GM19438 (cell line): ENCODE results near the gene LIN28B.
"Not testable (repeated sequence)": the region's sequence is repeated elsewhere in the genome, so short reads cannot be mapped to it uniquely, and the experiment has no call there.

Experiments
- ATAC-seq: cut with Tn5 transposase; IDR thresholded peaks from one replicate; pipeline ENCODE4 v1.9.1; 2021; ENCODE audit warnings: low read depth; ENCODE audit not compliant: unreplicated experiment

The LIN28B gene, protein sequence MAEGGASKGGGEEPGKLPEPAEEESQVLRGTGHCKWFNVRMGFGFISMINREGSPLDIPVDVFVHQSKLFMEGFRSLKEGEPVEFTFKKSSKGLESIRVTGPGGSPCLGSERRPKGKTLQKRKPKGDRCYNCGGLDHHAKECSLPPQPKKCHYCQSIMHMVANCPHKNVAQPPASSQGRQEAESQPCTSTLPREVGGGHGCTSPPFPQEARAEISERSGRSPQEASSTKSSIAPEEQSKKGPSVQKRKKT

DNA sequence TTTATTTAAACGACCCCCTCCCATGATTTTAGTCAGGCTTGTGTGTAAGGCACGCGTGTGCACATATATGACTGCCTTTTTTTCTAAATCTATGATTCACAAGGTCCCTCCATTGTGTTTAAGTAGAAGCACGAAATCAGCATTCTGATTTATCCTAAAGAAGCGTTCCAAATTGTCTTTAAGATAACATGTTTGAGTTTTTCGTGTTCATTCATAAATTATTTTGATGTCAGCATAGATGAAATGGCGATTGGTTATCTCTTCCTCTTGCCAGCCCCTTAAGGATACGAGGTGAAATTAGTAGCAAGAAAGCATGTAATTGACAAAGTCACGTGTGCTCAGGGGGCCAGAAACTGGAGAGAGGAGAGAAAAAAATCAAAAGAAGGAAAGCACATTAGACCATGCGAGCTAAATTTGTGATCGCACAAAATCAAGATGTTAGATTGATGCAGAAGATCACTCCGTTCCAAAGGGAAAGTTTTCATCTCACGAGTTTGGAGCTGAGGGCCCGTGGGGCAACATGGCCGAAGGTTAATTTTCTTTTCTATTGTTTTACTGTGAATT, at the start of gene LIN28B:
LIN28B (plus strand) TSS at position 377 of the 564 bp plus-strand sequence; CDS start at position 521, 144 bp downstream.
- ATAC-seq, result no peak

- no peak for ATAC-seq
These were observed 48.6 kb upstream of the LIN28B start for GRCh38 chr6:104908031-104908887.

GRCh38 chr6:104908888-104909525, 47.9 kb upstream of the LIN28B start:
- ATAC-seq, result no peak

DNA sequence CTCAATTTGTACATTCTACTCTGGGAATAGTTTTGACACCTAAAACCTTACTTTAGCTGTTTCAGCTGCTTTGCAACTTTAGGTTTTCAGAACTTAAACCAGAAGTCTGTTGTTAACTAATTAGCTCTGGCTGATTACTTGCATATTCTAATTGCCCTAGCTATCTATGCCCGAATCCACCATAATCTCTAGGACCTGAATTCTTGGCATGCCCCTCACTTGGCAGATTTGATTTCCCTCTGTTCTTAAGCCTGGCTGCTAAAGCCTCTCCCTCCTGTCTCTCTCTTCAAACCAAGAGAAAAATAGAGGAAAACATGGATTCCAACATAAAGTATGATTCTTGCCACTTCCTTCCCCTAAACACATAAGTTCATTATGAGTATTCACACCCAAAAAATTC, 35.0 kb upstream of the LIN28B start:
- ATAC-seq, result no peak

DNA sequence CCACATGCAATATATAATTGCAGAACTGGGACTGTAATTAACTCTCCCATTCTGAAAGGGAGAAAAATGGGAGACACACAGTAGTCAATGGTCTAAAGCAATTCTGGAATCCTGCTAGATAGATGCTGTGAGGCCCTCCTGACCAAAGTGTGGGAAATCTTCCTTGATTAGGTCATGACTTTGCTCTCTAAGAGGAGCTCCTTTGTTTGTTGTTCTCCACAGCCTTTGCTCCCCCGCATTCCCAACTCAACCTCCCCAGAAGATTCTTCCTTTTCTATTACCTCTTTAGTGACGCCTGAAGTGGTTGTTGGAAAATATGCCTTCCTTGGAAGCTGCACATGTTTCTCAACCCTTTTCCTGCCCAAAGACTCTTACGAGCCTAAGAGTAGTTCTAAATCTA, 28.8 kb upstream of the LIN28B start:
- no peak for ATAC-seq

DNA sequence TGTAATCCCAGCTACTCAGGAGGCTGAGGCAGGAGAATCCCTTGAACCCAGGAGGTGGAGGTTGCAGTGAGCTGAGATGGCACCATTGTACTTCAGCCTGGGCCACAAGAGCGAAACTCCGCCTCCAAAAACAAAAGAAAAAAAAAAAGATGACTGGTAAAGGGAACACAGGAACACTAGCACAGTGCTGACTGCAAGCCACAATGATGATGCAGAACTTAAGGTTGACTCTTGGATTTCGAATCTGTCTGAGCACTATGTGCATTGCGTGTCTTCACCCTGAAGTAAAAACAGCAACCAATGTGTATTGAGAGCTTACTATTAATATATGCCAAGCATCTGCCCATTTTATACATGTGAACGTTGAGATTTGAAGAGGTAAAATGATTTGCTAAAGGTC, 27.6 kb upstream of the LIN28B start:
- ATAC-seq, result no peak

- ATAC-seq, result no peak
These were observed 26.0 kb upstream of the LIN28B start for GRCh38 chr6:104930939-104931338.

DNA sequence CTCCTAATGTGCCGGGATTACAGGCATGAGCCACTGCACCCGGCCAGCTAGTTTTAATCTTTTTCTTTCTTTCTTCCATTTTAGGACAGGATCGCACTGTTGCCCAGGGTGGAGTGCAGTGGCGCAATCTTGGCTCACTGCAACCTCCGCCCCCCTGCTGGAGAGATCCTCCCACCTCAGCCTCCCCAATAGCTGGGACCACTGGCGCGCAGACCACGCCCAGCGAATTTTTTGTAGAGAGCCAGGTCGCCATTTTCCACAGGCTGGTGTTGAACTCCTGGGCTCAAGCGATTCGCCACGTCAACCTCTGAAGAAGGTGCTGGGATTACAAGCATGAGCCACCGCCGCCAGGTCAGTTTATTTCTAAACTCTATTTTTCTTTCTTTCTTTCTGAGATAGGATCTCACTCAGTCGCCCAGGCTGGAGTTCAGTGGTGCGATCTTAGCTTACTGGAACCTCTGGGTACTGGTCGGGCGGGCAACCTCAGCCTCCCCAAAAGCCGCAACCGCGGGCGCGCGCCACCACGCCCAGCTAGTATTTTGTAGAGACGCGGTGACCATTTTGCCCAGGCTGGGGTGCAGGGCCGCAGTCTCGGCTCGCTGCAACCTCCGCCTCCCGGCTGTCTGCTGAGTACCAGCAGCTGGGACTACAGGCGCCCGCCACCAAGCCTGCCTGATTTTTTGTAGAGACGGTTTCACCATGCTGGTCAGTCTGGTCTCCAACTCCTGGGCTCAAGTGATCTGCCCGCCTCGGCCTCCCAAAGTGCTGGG, 20.0 kb upstream of the LIN28B start:
- no peak for ATAC-seq

GRCh38 chr6:104940238-104940892, 16.5 kb upstream of the LIN28B start:
- ATAC-seq, result no peak

DNA sequence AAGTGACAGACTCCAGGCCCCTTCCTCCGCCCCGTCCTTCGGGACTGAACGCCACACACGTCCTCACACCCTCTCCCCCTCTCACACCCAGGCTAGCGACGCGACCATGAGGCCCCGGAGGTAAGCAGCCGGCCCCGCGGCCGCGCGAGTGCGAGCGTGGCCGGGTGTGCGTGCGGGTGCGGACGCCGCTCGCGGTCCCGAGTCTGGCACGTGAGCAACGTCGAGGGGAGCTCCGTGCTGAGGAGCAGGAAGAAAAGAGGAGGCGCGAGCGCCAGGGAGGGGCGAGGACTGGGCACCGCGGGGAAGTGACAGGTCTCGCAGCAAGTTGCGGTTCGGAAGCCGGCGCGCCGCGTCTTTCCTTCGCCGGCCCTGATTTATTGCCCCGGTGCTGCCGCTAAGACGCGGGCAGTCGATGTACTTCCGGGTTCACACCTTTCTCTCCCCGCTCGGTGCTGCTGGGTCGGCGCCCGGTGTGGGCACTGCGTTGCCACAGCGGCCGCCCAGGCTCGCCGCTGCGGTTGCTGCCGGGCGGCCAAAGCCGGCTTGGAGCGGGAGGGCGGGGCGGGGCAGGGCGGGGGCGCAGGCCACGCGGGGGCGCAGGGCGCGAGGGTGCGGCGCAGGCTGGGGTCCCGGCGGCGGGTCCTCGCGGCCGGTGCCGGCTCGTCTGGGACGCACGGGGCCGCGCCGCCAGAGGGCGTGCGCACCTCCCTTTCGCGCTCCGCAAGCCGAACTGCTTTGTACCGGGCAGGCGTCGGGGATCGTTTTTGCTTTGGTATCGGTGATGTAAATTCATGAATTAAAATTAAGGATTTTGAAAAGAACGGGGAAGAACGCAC, 15.8 kb upstream of the LIN28B start:
- peak; percentile 78 for ATAC-seq

DNA sequence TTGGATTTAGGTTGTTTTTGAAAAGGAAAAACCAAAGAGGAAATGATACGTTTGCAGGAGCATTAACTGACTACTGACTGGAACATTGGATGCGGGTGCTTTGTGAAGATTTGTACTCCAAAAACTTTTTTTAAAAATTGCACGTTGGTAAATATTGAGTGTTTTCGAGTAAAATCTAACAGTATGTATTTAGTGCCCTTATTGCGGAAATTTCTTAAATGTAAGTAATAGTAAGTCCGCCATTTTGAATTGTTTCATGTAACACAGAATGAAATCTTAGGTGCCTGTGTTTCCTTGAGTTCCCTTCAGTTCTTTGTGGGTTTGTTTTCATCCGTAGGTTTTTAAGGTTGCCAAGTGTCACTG, 15.2 kb upstream of the LIN28B start:
- ATAC-seq, result peak; percentile 22

DNA sequence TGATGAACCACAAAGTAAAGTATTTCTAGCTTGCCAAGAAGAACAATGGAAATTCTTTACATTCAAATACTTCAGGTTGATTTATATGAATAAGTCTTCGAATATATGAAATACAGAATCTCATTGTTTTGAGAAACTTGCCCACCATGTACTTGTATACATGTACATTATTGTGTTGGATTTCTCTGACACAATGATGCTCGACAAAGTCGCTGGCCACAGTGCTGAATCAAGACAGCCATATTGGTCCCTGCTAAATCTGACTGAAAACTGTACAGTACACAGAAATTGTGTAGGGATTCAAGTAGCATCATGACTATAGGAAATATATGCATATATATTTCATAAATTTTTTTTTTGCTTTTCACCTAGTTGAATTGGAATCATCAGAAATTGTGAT, 13.1 kb upstream of the LIN28B start:
- no peak for ATAC-seq

DNA sequence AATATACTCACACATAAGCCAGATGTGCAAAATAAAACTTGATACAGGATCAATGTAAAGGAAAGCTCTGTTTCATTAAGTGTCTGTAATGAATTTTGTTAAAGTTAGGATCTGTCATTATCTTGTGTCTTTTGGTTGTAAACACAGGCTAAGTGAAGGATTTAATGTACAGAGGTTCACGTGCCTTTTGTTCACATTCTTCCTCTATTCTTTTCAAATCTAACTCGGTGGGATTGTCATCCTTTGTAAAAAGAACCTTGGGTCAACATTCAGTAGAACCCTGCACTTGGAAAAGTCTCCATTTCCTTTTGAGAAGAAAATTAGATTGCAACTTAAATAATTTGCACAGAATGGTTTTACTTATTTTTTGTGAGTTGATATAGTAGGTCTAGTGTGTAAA, 7.7 kb upstream of the LIN28B start:
- ATAC-seq, result no peak

DNA sequence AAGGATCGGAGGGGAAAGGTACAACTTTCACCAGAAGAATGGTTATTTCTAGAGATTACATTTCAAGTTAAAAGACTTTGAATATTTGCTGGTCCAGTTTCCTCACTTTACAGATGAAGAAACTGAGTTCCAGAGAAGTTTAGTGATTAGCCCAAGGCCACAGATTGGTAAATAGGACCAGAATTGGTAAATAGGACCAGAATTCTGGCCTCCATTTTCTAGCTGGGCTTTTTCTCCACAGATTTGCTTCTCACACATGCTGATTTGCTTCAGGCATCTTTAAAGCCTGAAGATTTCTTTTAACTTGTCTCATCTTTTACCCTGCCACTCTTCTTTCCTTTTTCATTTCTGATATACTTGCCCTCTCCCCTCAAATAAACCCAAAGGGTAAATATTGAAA, 5.2 kb upstream of the LIN28B start:
- ATAC-seq, result no peak

GRCh38 chr6:104952911-104953399, 4.0 kb upstream of the LIN28B start:
- ATAC-seq, result no peak

GRCh38 chr6:104953400-104954189, 3.3 kb upstream of the LIN28B start:
- not testable (repeated sequence) for ATAC-seq

DNA sequence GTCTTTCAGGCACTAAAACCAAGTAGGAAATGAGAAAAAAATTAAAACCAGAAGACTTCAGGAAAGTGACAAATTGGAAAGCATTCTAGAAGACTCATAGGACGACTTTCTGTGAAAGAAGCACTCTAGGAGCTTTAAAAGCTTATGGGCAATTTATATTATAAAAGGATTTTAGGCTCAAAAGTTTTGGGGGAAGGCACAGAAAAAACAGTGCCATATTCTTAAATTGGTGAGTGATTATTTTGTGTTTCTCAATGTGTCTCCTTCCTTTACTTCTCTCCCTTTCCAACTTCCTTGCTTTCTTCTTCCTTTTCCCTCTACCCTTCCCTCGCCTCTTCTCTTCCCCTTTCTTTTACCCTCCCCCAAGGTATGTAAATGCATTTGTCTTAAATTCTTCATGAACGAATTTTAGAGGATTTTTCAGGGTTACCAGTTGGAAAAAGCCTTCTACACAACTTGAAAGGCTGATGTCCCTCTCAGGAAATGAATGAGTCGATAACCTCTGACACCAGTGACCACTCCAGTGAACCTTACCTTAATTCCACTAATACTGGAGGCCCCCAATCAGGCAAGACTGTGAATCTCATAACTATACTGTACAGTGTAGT, 2.6 kb upstream of the LIN28B start:
- no peak for ATAC-seq

DNA sequence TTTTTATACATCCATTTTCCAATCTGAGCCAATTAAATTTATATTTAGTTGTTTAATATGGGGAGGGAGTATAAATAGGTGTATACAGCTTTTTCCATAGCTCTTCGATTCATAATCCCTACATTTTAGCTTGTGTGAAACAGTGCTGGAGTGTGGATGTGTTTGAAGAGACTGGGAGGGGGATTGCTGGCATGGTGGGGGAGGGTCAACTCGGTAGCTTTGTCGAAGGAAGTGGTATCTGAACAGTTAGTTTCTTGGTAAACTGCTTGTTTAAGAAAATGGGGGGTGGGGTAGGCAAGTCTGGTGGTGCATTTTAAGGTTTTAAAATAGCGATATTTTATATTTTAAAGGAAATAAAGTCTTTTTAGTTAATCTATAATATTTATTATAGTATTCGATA, 1.4 kb upstream of the LIN28B start:
- no peak for ATAC-seq
